Measurements from ENCODE around the gene ANO1. TPM values are rescaled to one million over a fixed set of nuclear protein-coding genes. Genes with fewer than 3 reads are reported as not detected.
"Not testable (repeated sequence)": the region's sequence is repeated elsewhere in the genome, so short reads cannot be mapped to it uniquely, and the experiment has no call there.

The ANO1 gene
- total and polyA plus RNA-seq, 2 donors, result 0.38 to 1.5 TPM

- no peaks in the 10 kb centered on the region for H3K4me1 ChIP-seq (ENCODE audit: control insufficient read depth in 2 of 2, insufficient read depth in 2 of 2, low read length in 2 of 2)
- H3K4me3 ChIP-seq (ENCODE audit: low read length in 2 of 2), result no peak overlapping the region
- 81% methylated on average over 11 of the region's 11 CpGs for WGBS
- H3K9me3 ChIP-seq (ENCODE audit: control insufficient read depth in 2 of 2, insufficient read depth in 1 of 2, low read length in 1 of 2), result peaks cover 2 to 4% of the 10 kb centered on the region in 2 donors
- H3K36me3 ChIP-seq (ENCODE audit: control insufficient read depth in 2 of 2, insufficient read depth in 2 of 2, low read length in 1 of 2), result no peaks in the 10 kb centered on the region
- H3K27me3 ChIP-seq (ENCODE audit: control insufficient read depth in 2 of 2, insufficient read depth in 1 of 2, low read length in 1 of 2), result no peaks in the 10 kb centered on the region
- DNase-seq (ENCODE audit: low read depth in 6 of 9, low spot score in 9 of 9), result no peak
- H3K27ac ChIP-seq (ENCODE audit: low read depth in 1 of 2, low read length in 1 of 2), result no peak overlapping the region
These were observed 43.3 kb upstream of the ANO1 start for GRCh38 chr11:70034740-70035365.

- not testable (repeated sequence) for DNase-seq (ENCODE audit: low read depth in 6 of 9, low spot score in 9 of 9); H3K4me1 ChIP-seq (ENCODE audit: control insufficient read depth in 2 of 2, insufficient read depth in 2 of 2, low read length in 2 of 2); H3K27me3 ChIP-seq (ENCODE audit: control insufficient read depth in 2 of 2, insufficient read depth in 1 of 2, low read length in 1 of 2); H3K27ac ChIP-seq (ENCODE audit: low read depth in 1 of 2, low read length in 1 of 2); H3K9me3 ChIP-seq (ENCODE audit: control insufficient read depth in 2 of 2, insufficient read depth in 1 of 2, low read length in 1 of 2); H3K36me3 ChIP-seq (ENCODE audit: control insufficient read depth in 2 of 2, insufficient read depth in 2 of 2, low read length in 1 of 2); H3K4me3 ChIP-seq (ENCODE audit: low read length in 2 of 2)
- WGBS, result 92% methylated on average over 2 of the region's 2 CpGs
These were observed 42.5 kb upstream of the ANO1 start for GRCh38 chr11:70035665-70036064.

GRCh38 chr11:70036971-70037882, 40.9 kb upstream of the ANO1 start:
- DNase-seq (ENCODE audit: low read depth in 6 of 9, low spot score in 9 of 9), result no peak
- H3K27ac ChIP-seq (ENCODE audit: low read depth in 1 of 2, low read length in 1 of 2), result no peak overlapping the region
- no peak overlapping the region for H3K4me3 ChIP-seq (ENCODE audit: low read length in 2 of 2)
- H3K27me3 ChIP-seq (ENCODE audit: control insufficient read depth in 2 of 2, insufficient read depth in 1 of 2, low read length in 1 of 2), result no peaks in the 10 kb centered on the region
- no peaks in the 10 kb centered on the region for H3K36me3 ChIP-seq (ENCODE audit: control insufficient read depth in 2 of 2, insufficient read depth in 2 of 2, low read length in 1 of 2)
- H3K4me1 ChIP-seq (ENCODE audit: control insufficient read depth in 2 of 2, insufficient read depth in 2 of 2, low read length in 2 of 2), result no peaks in the 10 kb centered on the region
- 92% methylated on average over 12 of the region's 12 CpGs for WGBS
- H3K9me3 ChIP-seq (ENCODE audit: control insufficient read depth in 2 of 2, insufficient read depth in 1 of 2, low read length in 1 of 2), result peaks cover 2 to 4% of the 10 kb centered on the region in 2 donors

GRCh38 chr11:70038034-70038834, 39.9 kb upstream of the ANO1 start:
- Histone ChIP-seq H3K36me3 (ENCODE audit: control insufficient read depth in 2 of 2, insufficient read depth in 2 of 2, low read length in 1 of 2) (no peaks in the 10 kb centered on the region), H3K27ac (ENCODE audit: low read depth in 1 of 2, low read length in 1 of 2) (no peak overlapping the region), H3K4me1 (ENCODE audit: control insufficient read depth in 2 of 2, insufficient read depth in 2 of 2, low read length in 2 of 2) (no peaks in the 10 kb centered on the region), H3K27me3 (ENCODE audit: control insufficient read depth in 2 of 2, insufficient read depth in 1 of 2, low read length in 1 of 2) (no peaks in the 10 kb centered on the region), H3K4me3 (ENCODE audit: low read length in 2 of 2) (no peak overlapping the region), H3K9me3 (ENCODE audit: control insufficient read depth in 2 of 2, insufficient read depth in 1 of 2, low read length in 1 of 2) (peaks cover 2 to 9% of the 10 kb centered on the region in 2 donors)
- 91% methylated on average over 9 of the region's 9 CpGs for WGBS
- no peak for DNase-seq (ENCODE audit: low read depth in 6 of 9, low spot score in 9 of 9)

GRCh38 chr11:70040452-70040851, 37.7 kb upstream of the ANO1 start:
- Histone ChIP-seq H3K4me3 (ENCODE audit: low read length in 2 of 2) (no peak overlapping the region), H3K27ac (ENCODE audit: low read depth in 1 of 2, low read length in 1 of 2) (no peak overlapping the region), H3K36me3 (ENCODE audit: control insufficient read depth in 2 of 2, insufficient read depth in 2 of 2, low read length in 1 of 2) (no peaks in the 10 kb centered on the region), H3K4me1 (ENCODE audit: control insufficient read depth in 2 of 2, insufficient read depth in 2 of 2, low read length in 2 of 2) (no peaks in the 10 kb centered on the region), H3K9me3 (ENCODE audit: control insufficient read depth in 2 of 2, insufficient read depth in 1 of 2, low read length in 1 of 2) (peaks cover 2 to 9% of the 10 kb centered on the region in 2 donors), H3K27me3 (ENCODE audit: control insufficient read depth in 2 of 2, insufficient read depth in 1 of 2, low read length in 1 of 2) (no peaks in the 10 kb centered on the region)
- 96% methylated on average over 11 of the region's 11 CpGs for WGBS
- DNase-seq (ENCODE audit: low read depth in 6 of 9, low spot score in 9 of 9), result no peak

- Histone ChIP-seq H3K4me3 (ENCODE audit: low read length in 2 of 2) (no peak overlapping the region), H3K27ac (ENCODE audit: low read depth in 1 of 2, low read length in 1 of 2) (no peak overlapping the region), H3K36me3 (ENCODE audit: control insufficient read depth in 2 of 2, insufficient read depth in 2 of 2, low read length in 1 of 2) (no peaks in the 10 kb centered on the region), H3K4me1 (ENCODE audit: control insufficient read depth in 2 of 2, insufficient read depth in 2 of 2, low read length in 2 of 2) (no peaks in the 10 kb centered on the region), H3K27me3 (ENCODE audit: control insufficient read depth in 2 of 2, insufficient read depth in 1 of 2, low read length in 1 of 2) (no peaks in the 10 kb centered on the region), H3K9me3 (ENCODE audit: control insufficient read depth in 2 of 2, insufficient read depth in 1 of 2, low read length in 1 of 2) (peaks cover 2 to 9% of the 10 kb centered on the region in 2 donors)
- 92% methylated on average over 4 of the region's 4 CpGs for WGBS
- no peak for DNase-seq (ENCODE audit: low read depth in 6 of 9, low spot score in 9 of 9)
These were observed 37.1 kb upstream of the ANO1 start for GRCh38 chr11:70040869-70041501.

GRCh38 chr11:70043482-70043881, 34.6 kb upstream of the ANO1 start:
- Histone ChIP-seq H3K27ac (ENCODE audit: low read depth in 1 of 2, low read length in 1 of 2) (no peak overlapping the region), H3K27me3 (ENCODE audit: control insufficient read depth in 2 of 2, insufficient read depth in 1 of 2, low read length in 1 of 2) (no peaks in the 10 kb centered on the region), H3K4me1 (ENCODE audit: control insufficient read depth in 2 of 2, insufficient read depth in 2 of 2, low read length in 2 of 2) (no peaks in the 10 kb centered on the region), H3K4me3 (ENCODE audit: low read length in 2 of 2) (no peak overlapping the region), H3K36me3 (ENCODE audit: control insufficient read depth in 2 of 2, insufficient read depth in 2 of 2, low read length in 1 of 2) (no peaks in the 10 kb centered on the region), H3K9me3 (ENCODE audit: control insufficient read depth in 2 of 2, insufficient read depth in 1 of 2, low read length in 1 of 2) (peaks cover 0 to 6% of the 10 kb centered on the region in 2 donors)
- WGBS, result 90% methylated on average over 1 of the region's 1 CpG
- no peak for DNase-seq (ENCODE audit: low read depth in 6 of 9, low spot score in 9 of 9)

- no peaks in the 10 kb centered on the region for H3K36me3 ChIP-seq (ENCODE audit: control insufficient read depth in 2 of 2, insufficient read depth in 2 of 2, low read length in 1 of 2)
- WGBS, result 84% methylated on average over 3 of the region's 3 CpGs
- no peak for DNase-seq (ENCODE audit: low read depth in 6 of 9, low spot score in 9 of 9)
These were observed 32.0 kb upstream of the ANO1 start for GRCh38 chr11:70046089-70046488.

More at GRCh38 chr11:70046089-70046488, 32.0 kb upstream of the ANO1 start:
- no peak overlapping the region for H3K27ac ChIP-seq (ENCODE audit: low read depth in 1 of 2, low read length in 1 of 2)
- no peaks in the 10 kb centered on the region for H3K4me1 ChIP-seq (ENCODE audit: control insufficient read depth in 2 of 2, insufficient read depth in 2 of 2, low read length in 2 of 2)
- peaks cover 0 to 4% of the 10 kb centered on the region in 2 donors for H3K27me3 ChIP-seq (ENCODE audit: control insufficient read depth in 2 of 2, insufficient read depth in 1 of 2, low read length in 1 of 2)
- no peak overlapping the region for H3K4me3 ChIP-seq (ENCODE audit: low read length in 2 of 2)
- H3K9me3 ChIP-seq (ENCODE audit: control insufficient read depth in 2 of 2, insufficient read depth in 1 of 2, low read length in 1 of 2), result peaks cover 0 to 5% of the 10 kb centered on the region in 2 donors
